A549 (cell line): ENCODE data around the gene KCNG2. TPM values are rescaled to one million over a fixed set of nuclear protein-coding genes. Genes with fewer than 3 reads are reported as not detected.

Experiments used
- ATAC-seq, 2 experiments: fragments of 200-7000 bp in 1 of 2; fragments of >200 bp in 1 of 2; cut with Nextera tagmentation in 1 of 2; cut with Tn5 transposase in 1 of 2; 3 replicates each; pipeline versions ENCODE4 v1.8.0 to v1.9.1; 2018 to 2020; ENCODE audit warnings: mild to moderate bottlenecking in 1 of 2, moderate library complexity in 1 of 2
- CTCF ChIA-PET: fragments of 300-600 bp; sonication (Branson Sonifier 250); formaldehyde crosslinking; extraction: SDS; loops from one replicate; lab custom pipeline; 2021; ENCODE audit warnings: antibody characterized with exemption, inconsistent platforms; lab: Yijun Ruan, JAX
- POLR2A ChIA-PET: fragments of 350-600 bp; formaldehyde crosslinking; extraction: SDS; loops from one replicate; lab custom pipeline; 2021; ENCODE audit warnings: antibody characterized with exemption, inconsistent platforms; lab: Yijun Ruan, JAX
- DNase-seq, 2 experiments: peaks; one replicate each; pipeline versions ENCODE4 v3.0.0 to v3.0.0-alpha.2; 2011 to 2016; ENCODE audit warnings: low read depth in 1 of 2, low spot score in 1 of 2
- FAIRE-seq: peaks from 2 replicates; lab custom pipeline; 2011; peaks lifted over from hg19 to GRCh38; lab: Jason Lieb, UNC
- H3K27ac ChIP-seq, 2 experiments: fragments of >200 bp; sonication (Bioruptor Twin); formaldehyde crosslinking; 3 replicates each; pipeline ENCODE4 v1.5.1; 2016 to 2017
- H3K4me1 ChIP-seq: fragments of >200 bp; sonication (Bioruptor Twin); formaldehyde crosslinking; 3 replicates; pipeline ENCODE4 v1.6.1; 2016
- H3K4me2 ChIP-seq: fragments of >200 bp; sonication (Bioruptor Twin); formaldehyde crosslinking; 3 replicates; pipeline ENCODE4 v1.6.1; 2016
- H3K4me3 ChIP-seq: fragments of >200 bp; sonication (Bioruptor Twin); formaldehyde crosslinking; 3 replicates; pipeline ENCODE4 v1.5.1; 2016
- H3K9me3 ChIP-seq: fragments of >200 bp; sonication (Bioruptor Twin); formaldehyde crosslinking; 3 replicates; pipeline ENCODE4 v1.6.1; 2016
- CEBPB ChIP-seq, 2 experiments: fragments of >200 bp in 1 of 2; sonication (Bioruptor Twin) in 1 of 2; formaldehyde crosslinking in 1 of 2; IDR thresholded peaks; 2 replicates each; pipeline ENCODE4 v1.6.1; 2012 to 2016
- CHD2 ChIP-seq: fragments of 150-350 bp; IDR thresholded peaks from 2 replicates; pipeline ENCODE4 v1.6.1; 2014; ENCODE audit warnings: low read length; ENCODE audit not compliant: partially characterized antibody
- CHD4 ChIP-seq: fragments of 200-600 bp; sonication (generic); IDR thresholded peaks from 2 replicates; pipeline ENCODE4 v1.6.1; 2016; ENCODE audit warnings: antibody characterized with exemption, mild to moderate bottlenecking, borderline replicate concordance
- CTCF ChIP-seq: fragments of >200 bp; sonication (Bioruptor Twin); formaldehyde crosslinking; IDR thresholded peaks from 3 replicates; pipeline ENCODE4 v1.5.1; 2016
- E2F6 ChIP-seq: IDR thresholded peaks from 2 replicates; pipeline ENCODE4 v1.6.1; 2012; ENCODE audit warnings: low read depth, borderline replicate concordance
- EHF ChIP-seq: fragments of 250-450 bp; sonication (Bioruptor Pico); IDR thresholded peaks from 2 replicates; pipeline ENCODE4 v1.5.0; 2020; ENCODE audit warnings: mild to moderate bottlenecking
- EP300 ChIP-seq, 2 experiments: fragments of >200 bp; sonication (Bioruptor Twin); formaldehyde crosslinking; IDR thresholded peaks; 2 replicates in 1 of 2; 3 replicates in 1 of 2; pipeline ENCODE4 v1.6.1; 2016 to 2017
- ESRRA ChIP-seq: fragments of 150-350 bp; IDR thresholded peaks from 2 replicates; pipeline ENCODE4 v1.6.1; 2014; ENCODE audit warnings: mild to moderate bottlenecking, low read length, borderline replicate concordance
- GATA3 ChIP-seq: IDR thresholded peaks from 2 replicates; pipeline ENCODE4 v1.6.1; 2012; ENCODE audit warnings: borderline replicate concordance
- HOXB13 ChIP-seq: fragments of 250-450 bp; sonication (Bioruptor Pico); IDR thresholded peaks from 2 replicates; pipeline ENCODE4 v1.5.0; 2020; ENCODE audit warnings: low read depth, mild to moderate bottlenecking, moderate library complexity
- HOXB5 ChIP-seq: fragments of 250-450 bp; sonication (Bioruptor Pico); IDR thresholded peaks from 2 replicates; pipeline ENCODE4 v1.5.0; 2020; ENCODE audit warnings: mild to moderate bottlenecking, moderate library complexity
- MAX ChIP-seq: IDR thresholded peaks from 2 replicates; pipeline ENCODE4 v1.6.1; 2012
- MAZ ChIP-seq: fragments of 150-350 bp; IDR thresholded peaks from 2 replicates; pipeline ENCODE4 v1.6.1; 2014; ENCODE audit warnings: antibody characterized with exemption, low read depth, low read length, borderline replicate concordance
- MYC ChIP-seq: IDR thresholded peaks from 2 replicates; pipeline ENCODE4 v1.6.1; 2012; ENCODE audit warnings: mild to moderate bottlenecking, inconsistent platforms, low read length, improper control_type of control experiment, borderline replicate concordance
- NFE2L2 ChIP-seq: fragments of 150-350 bp; conservative IDR thresholded peaks from 2 replicates; pipeline ENCODE4 v1.6.1; 2014; ENCODE audit warnings: low read length
- PBX3 ChIP-seq: IDR thresholded peaks from 2 replicates; pipeline ENCODE4 v1.6.1; 2012
- PHF8 ChIP-seq: fragments of 200-600 bp; sonication (generic); IDR thresholded peaks from 2 replicates; pipeline ENCODE4 v1.6.1; 2016; ENCODE audit warnings: low read depth, mild to moderate bottlenecking, antibody characterized with exemption, moderate library complexity, borderline replicate concordance
- POLR2A ChIP-seq: IDR thresholded peaks from 2 replicates; pipeline ENCODE4 v1.6.1; 2012; ENCODE audit warnings: mild to moderate bottlenecking, low read length
- RAD21 ChIP-seq, 2 experiments: fragments of >200 bp in 1 of 2; sonication (Bioruptor Twin) in 1 of 2; formaldehyde crosslinking in 1 of 2; IDR thresholded peaks in 1 of 2; conservative IDR thresholded peaks in 1 of 2; 2 replicates in 1 of 2; 3 replicates in 1 of 2; pipeline ENCODE4 v1.6.1; 2012 to 2018; ENCODE audit warnings: inconsistent platforms in 1 of 2
- REST ChIP-seq: fragments of 200-600 bp; sonication (generic); IDR thresholded peaks from 2 replicates; pipeline ENCODE4 v1.6.1; 2016; ENCODE audit warnings: antibody characterized with exemption, mild to moderate bottlenecking, moderate library complexity
- SREBF2 ChIP-seq: fragments of 450-650 bp; IDR thresholded peaks from 2 replicates; pipeline ENCODE4 v1.6.1; 2014; ENCODE audit warnings: mild to moderate bottlenecking, moderate library complexity
- ZFP36 ChIP-seq: fragments of 450-650 bp; IDR thresholded peaks from 2 replicates; pipeline ENCODE4 v1.6.1; 2014; ENCODE audit warnings: borderline replicate concordance; ENCODE audit not compliant: partially characterized antibody
- WGBS: methylation state at CpG from one replicate; pipeline ENCODE4 v1.1.6; 2017; ENCODE audit errors: missing lambda C conversion rate; 5-methylcytosine and 5-hydroxymethylcytosine counted together
- polyA plus RNA-seq, 4 experiments: library from polyadenylated mRNA; depleted of rRNA in 3 of 4; stranded (reverse); fragments of >200 nt; fragmentation: RNase III in 1 of 4; extraction: RNeasy Plus Mini Kit Qiagen cat#74134 plus additional on column Dnase treatment in 1 of 4; gene quantifications; 2 replicates in 3 of 4; 3 replicates in 1 of 4; pipeline ENCODE4 v1.2.3, GENCODE V29; 2011 to 2017

Gene KCNG2
- polyA plus RNA-seq, 2 of the 4 experiments (the other 2 are of a cell fraction) = not detected

- 100% methylated on average over 9 of the region's 27 CpGs for WGBS
- Histone ChIP-seq H3K4me3 (no peak overlapping the region), H3K27ac (no peak overlapping the region), H3K4me2 (no peak overlapping the region), H3K9me3 (no peaks in the 10 kb centered on the region), H3K4me1 (no peaks in the 10 kb centered on the region)
- no peak for TF ChIP-seq SREBF2
- no peak for TF ChIP-seq CEBPB (IDR thresholded peaks at IDR 0.05)
- no peak for TF ChIP-seq ESRRA
- TF ChIP-seq E2F6 = no peak
- no peak for TF ChIP-seq CHD4
- TF ChIP-seq ZFP36 = no peak
- no peak for ATAC-seq
- POLR2A ChIA-PET = no interaction called here
- CTCF ChIA-PET = no interaction called here
- no peak for DNase-seq
- no peak for FAIRE-seq
These were observed 44.3 kb upstream of the KCNG2 start for GRCh38 chr18:79753391-79753851.

- TF ChIP-seq CEBPB (IDR thresholded peaks at IDR 0.05) (no peak), CHD2 (no peak), EP300 (IDR thresholded peaks at IDR 0.05) (no peak), POLR2A (no peak), HOXB5 (CRISPR knock-in tag) (no peak), HOXB13 (no peak), REST (no peak), RAD21 (conservative IDR thresholded peaks at IDR 0.05 in 1 of 2, IDR thresholded peaks at IDR 0.05 in 1 of 2) (no peak), E2F6 (no peak), CTCF (no peak), PHF8 (no peak), EHF (CRISPR knock-in tag) (no peak), NFE2L2 (no peak), MYC (no peak), MAX (no peak), GATA3 (no peak), PBX3 (no peak), MAZ (no peak), ESRRA (no peak)
- no peaks in the 10 kb centered on the region for H3K9me3 ChIP-seq
- POLR2A ChIA-PET = no interaction called here
- no peak for ATAC-seq
- WGBS = 93% methylated on average over 29 of the region's 35 CpGs
- DNase-seq = no peak
- H3K27ac ChIP-seq = no peak overlapping the region
- no peak overlapping the region for H3K4me3 ChIP-seq
- FAIRE-seq = no peak
- H3K4me2 ChIP-seq = no peak overlapping the region
- no peaks in the 10 kb centered on the region for H3K4me1 ChIP-seq
- CTCF ChIA-PET = no interaction called here
These were observed 43.5 kb upstream of the KCNG2 start for GRCh38 chr18:79754022-79754761.
